ENCODE data around the gene USP14. TPM values are rescaled to one million over a fixed set of nuclear protein-coding genes. Genes with fewer than 3 reads are reported as not detected.

Gene USP14
- total RNA-seq, 1 donor from 2014 or later: 48.3 TPM

GRCh38 chr18:215448-216010 is 57.2 kb downstream of the USP14 start:
- DNase-seq (no peak), ATAC-seq (no peak)
- intact Hi-C loops (cut with micrococcal nuclease): no loop called here

DNA sequence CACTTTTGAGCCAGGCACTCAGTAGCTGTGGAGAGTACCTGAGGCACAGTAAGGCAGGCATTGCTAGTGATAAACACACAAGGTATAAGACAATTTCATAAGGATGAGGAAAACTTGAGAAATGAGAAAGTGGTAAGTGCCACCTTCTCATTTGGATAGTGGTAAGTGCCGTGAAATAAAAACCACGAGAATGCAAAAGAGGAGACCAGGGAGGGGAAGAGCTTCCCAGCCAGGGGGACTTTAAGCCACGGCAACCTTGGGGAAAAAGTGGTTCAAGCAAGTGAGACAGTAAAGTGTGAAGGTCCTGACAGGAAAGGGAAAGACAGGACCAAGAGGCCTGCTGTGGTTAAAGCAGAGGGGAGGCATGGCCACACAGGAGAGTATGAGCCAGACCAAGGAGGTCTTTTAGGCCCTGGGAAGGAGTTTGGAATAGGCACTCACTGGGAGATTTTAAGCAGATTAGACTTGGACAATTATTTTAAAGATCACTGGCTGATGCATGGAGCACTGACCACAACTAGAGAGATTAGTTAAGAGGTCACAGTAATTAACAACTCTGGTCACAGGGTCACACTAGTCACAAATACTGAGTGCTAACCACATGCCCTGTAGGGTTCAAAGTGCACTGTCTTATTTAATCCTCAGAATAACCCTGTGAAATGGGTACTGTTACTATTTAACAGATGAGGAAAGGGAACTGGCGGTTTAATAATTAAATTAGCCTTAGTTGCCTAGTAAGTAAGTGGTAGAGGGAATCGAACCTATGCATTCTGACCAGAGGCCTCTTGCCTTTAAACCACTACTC is 59.4 kb downstream of the USP14 start:
- intact Hi-C loops (cut with micrococcal nuclease): no loop called here
- ATAC-seq (no peak), DNase-seq (no peak)

DNA sequence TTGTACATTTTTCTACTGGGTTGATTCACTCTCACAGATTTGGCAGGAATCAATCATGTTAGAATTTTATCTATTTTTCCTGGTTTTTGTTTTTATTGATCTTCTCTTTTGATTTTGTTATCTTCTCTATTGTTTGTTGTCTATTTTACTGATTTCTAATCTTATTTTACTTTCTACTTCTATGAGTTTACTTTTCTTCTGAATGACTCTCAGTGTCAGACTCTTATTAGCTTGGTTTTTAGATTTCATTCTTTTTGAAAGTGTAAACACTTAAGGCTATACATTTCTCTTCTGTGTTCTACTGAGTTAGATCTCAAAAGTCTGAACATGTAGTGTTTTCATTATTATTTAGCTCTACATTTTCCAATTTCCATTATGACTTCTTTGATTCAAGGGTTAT is 62.4 kb downstream of the USP14 start:
- intact Hi-C loops (cut with micrococcal nuclease): no loop called here
- no peak for ATAC-seq

GRCh38 chr18:225745-226144 is 67.4 kb downstream of the USP14 start:
- intact Hi-C loops (cut with micrococcal nuclease): no loop called here
- no peak for DNase-seq

More for the DNA sequence above, 62.4 kb downstream of the USP14 start:
- DNase-seq: no peak

DNA sequence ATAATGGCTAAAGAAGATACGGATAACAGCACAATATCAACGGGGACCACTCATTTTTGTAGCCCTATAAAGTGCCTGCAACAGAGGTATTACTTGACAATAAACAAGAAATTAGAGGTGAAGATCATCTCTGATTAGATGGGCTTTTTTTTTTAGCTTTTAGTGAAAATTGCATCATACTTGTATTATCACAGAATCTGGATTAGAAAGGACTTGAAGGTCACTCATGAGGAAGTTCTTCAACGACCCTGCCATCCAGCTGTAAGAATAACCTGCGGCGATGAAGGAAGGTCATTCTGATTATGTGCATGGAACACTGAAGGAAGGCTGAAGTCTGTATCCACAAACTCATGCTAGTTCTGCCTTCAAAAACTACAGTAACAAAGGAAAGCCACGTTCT is 69.0 kb downstream of the USP14 start:
- ATAC-seq (no peak), DNase-seq (no peak)
- intact Hi-C loops (cut with micrococcal nuclease): no loop called here

More at GRCh38 chr18:225745-226144, 67.4 kb downstream of the USP14 start:
- ATAC-seq: no peak

DNA sequence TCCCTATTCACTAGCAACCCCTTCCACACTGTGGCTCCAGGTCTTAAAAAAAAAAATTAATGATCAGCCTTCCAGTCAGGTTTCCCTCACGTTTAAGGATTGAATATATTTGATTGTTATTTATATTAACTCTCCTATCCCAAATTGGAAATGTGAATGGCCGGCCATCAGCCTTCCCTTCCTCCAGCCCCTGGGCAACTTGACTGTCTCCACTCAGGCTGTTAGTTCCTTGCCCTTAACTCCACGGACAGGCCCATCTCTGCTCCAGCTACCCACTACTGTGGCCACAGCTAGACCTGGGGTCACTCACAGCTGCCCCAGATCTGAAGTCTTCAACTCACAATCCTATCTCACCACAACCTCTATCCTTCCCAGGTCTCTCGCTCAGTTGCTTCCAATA is 69.5 kb downstream of the USP14 start:
- no peak for DNase-seq
- intact Hi-C loops (cut with micrococcal nuclease): no loop called here
- ATAC-seq: no peak

GRCh38 chr18:228586-228985 is 70.2 kb downstream of the USP14 start:
- DNase-seq (no peak), ATAC-seq (no peak)
- intact Hi-C loops (cut with micrococcal nuclease): no loop called here

- ATAC-seq (no peak), DNase-seq (no peak)
- intact Hi-C loops (cut with micrococcal nuclease): no loop called here
Measured at GRCh38 chr18:231563-231962, 73.2 kb downstream of the USP14 start.

GRCh38 chr18:240175-240574 is 81.8 kb downstream of the USP14 start:
- DNase-seq (no peak), ATAC-seq (peak; percentile 96)
- intact Hi-C loops (cut with micrococcal nuclease): no loop called here

DNA sequence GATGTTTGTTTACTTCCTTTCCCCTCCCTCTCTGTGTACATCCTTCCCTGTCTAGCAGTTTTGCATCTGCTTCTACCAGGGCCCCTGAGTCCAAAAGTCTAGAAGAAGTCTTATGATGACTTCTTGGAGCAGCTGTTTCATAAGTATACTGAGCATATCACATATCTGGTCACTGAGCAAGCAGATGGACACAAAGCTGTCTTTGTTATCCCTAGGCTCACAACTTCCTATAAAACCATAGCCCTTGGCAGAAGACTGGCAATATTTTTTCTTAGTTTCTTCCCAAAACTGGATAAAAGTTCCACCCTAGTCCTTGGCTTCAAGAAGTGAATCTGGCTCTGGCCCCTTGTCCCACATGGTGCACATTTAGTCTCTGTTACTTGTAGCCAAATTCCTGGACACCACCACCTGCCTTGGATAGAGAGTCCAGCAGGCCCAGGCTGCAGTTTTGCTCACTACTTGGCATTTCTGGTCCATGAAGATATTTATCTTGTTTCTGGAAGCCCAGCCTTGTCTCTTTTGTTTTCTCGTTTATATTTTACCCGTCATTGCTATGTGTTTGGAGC is 87.0 kb downstream of the USP14 start:
- DNase-seq (no peak), ATAC-seq (peak; percentile 69)
- intact Hi-C loops (cut with micrococcal nuclease): no loop called here

DNA sequence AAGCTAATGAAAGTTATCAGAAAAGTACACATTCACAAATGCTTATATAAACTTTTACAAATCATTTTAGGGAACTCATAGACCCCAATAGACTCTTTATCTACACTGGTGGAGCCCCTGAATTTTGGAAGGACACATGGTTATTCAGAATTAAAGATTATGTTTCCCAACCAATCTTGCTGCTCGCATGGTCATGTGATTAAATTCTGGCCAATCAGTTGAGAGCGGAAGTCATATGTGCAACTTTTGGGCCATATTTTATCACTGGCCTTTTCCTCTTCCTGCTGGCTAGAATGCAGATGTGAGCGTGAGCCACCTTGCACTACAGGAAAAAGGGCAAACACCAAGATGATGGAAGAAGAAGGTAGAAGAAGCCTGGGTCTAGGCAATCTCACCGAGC is 89.7 kb downstream of the USP14 start:
- ATAC-seq: no peak
- intact Hi-C loops (cut with micrococcal nuclease): no loop called here

DNA sequence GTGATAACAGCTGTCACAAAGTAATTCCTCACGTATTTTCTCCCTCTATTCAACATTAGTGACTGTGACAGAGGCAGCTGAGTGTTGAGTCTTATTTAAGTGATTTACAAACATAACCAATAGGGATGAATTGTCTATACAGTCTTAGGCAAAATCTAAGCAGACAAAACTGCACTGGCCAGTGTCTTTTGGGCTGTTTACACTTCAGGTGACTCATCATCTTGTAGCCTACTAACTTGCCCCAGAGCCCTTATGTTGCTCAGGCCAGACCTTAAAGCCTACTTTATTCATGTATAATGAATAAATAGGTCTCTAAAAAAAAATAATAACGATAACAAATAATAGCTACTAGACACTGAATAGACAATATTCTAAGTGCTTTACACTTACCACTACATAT is 92.3 kb downstream of the USP14 start:
- intact Hi-C loops (cut with micrococcal nuclease): no loop called here
- no peak for ATAC-seq
- DNase-seq: no peak

More for the DNA sequence above, 89.7 kb downstream of the USP14 start:
- no peak for DNase-seq

GRCh38 chr18:251572-251971 is 93.2 kb downstream of the USP14 start:
- no peak for ATAC-seq
- intact Hi-C loops (cut with micrococcal nuclease): no loop called here
- no peak for DNase-seq

- intact Hi-C loops (cut with micrococcal nuclease): no loop called here
- ATAC-seq: no peak
- no peak for DNase-seq
Measured at GRCh38 chr18:253121-253520, 94.8 kb downstream of the USP14 start.

- no peak for DNase-seq
- no peak for ATAC-seq
- intact Hi-C loops (cut with micrococcal nuclease): no loop called here
Measured at GRCh38 chr18:255171-255570, 96.8 kb downstream of the USP14 start.

DNA sequence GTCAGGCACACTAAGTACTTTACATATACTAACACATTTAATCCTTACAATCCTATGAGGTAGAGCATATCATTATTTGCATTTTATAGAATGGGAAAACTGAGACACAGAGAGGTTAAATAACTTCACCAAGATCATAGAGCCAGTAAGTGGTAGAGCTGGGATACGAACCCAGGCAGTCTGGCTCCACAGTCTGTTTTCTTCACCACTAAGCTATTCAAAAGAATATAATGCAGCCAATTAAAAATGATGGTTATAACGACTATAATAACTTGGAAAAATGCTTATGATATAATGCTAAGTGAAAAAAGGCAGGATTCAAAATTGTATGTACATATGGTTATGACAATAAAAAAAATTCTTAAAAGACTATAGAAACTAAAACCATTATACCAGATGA is 102.2 kb downstream of the USP14 start:
- ATAC-seq (no peak), DNase-seq (no peak)
- intact Hi-C loops (cut with micrococcal nuclease): no loop called here

- ATAC-seq: no peak
- intact Hi-C loops (cut with micrococcal nuclease): no loop called here
Measured at GRCh38 chr18:261398-262073, 103.2 kb downstream of the USP14 start.

More at GRCh38 chr18:261398-262073, 103.2 kb downstream of the USP14 start:
- DNase-seq: no peak
